Measurements from ENCODE around the gene SLC9B1. TPM values are rescaled to one million over a fixed set of nuclear protein-coding genes. Genes with fewer than 3 reads are reported as not detected.
"Not testable (repeated sequence)": the region's sequence is repeated elsewhere in the genome, so short reads cannot be mapped to it uniquely, and the experiment has no call there.

Gene SLC9B1
- total RNA-seq, 1 donor from 2014 or later: 0.30 TPM

DNA sequence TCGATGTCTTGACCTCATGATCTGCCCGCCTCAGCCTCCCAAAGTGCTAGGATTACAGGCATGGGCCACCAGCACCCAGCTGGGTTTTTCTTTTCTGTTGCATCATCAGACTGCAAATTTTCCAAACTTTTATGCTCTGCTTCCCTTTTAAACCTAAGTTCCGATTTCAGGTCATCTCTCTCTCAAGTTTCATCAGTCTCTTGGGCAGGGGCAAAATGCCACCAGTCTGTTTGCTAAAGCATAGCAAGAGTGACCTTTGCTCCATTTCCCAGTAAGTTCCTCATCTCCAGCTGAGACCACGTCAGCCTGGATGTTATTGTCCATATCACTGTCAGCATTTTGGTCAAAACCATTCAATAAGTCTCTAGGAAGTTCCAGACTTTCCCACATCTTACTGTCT lies 141.2 kb downstream of the SLC9B1 start:
- DNase-seq (ENCODE audit: low read depth): peak; percentile 68

GRCh38 chr4:102877477-102878106 lies 141.9 kb downstream of the SLC9B1 start:
- not testable (repeated sequence) for DNase-seq (ENCODE audit: low read depth)

DNA sequence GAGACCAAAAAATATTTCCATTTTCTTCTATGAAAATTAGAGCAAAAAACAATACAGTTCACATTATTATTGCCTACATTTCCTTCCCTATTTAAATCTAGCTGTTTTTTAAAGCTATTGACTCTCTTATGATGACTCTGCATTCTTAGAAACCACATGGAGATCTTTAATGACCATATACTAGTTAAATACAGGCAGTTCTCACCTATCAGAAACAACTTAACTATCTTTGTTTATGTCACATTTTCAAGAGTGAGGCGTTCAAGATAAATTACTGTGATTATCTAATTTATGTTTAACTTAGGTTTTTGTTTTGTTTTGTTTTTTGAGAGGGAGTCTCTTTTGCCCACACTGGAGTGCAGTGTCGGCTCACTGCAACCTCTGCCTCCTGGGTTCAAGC lies 147.7 kb downstream of the SLC9B1 start:
- DNase-seq (ENCODE audit: low read depth): peak; percentile 11

DNA sequence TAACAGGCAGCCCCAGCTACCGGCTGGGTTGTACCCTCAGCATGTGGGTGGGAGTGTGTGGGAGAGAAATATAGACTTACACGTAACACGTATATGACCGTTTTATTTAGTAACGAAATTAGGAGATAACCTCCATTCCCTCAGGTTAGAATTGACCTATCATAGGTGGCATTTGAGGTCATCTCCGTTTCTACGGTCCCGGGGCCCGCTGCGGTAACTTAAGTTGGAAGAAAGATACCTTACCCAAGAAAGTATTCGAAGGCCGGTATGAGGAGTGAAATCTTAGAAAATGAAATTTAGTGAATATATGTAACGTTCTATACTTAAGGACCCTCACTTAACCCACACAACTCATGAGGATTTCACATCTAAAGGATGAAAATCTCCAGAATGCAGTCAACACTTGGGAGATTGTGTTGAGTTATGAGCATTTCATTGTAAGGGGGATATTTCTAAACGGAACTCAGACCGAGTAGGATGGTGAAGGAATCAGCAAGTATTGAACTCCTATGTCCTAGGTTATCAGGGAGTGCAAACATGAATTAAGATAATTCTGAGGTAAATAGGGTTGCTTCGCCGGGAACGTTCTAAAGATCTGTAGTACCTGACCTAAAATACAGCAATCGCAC lies 149.8 kb downstream of the SLC9B1 start:
- DNase-seq (ENCODE audit: low read depth): peak; percentile 7

- DNase-seq (ENCODE audit: low read depth): peak; percentile 71
Measured at GRCh38 chr4:102868781-102869568, 150.5 kb downstream of the SLC9B1 start, which contains the start of gene CISD2. Gene CISD2 (plus strand): TSS chr4:102868992. CDS start chr4:102869085, 93 bp downstream.

- DNase-seq (ENCODE audit: low read depth): peak; percentile 7
Measured at GRCh38 chr4:102868153-102868780, 151.2 kb downstream of the SLC9B1 start.

DNA sequence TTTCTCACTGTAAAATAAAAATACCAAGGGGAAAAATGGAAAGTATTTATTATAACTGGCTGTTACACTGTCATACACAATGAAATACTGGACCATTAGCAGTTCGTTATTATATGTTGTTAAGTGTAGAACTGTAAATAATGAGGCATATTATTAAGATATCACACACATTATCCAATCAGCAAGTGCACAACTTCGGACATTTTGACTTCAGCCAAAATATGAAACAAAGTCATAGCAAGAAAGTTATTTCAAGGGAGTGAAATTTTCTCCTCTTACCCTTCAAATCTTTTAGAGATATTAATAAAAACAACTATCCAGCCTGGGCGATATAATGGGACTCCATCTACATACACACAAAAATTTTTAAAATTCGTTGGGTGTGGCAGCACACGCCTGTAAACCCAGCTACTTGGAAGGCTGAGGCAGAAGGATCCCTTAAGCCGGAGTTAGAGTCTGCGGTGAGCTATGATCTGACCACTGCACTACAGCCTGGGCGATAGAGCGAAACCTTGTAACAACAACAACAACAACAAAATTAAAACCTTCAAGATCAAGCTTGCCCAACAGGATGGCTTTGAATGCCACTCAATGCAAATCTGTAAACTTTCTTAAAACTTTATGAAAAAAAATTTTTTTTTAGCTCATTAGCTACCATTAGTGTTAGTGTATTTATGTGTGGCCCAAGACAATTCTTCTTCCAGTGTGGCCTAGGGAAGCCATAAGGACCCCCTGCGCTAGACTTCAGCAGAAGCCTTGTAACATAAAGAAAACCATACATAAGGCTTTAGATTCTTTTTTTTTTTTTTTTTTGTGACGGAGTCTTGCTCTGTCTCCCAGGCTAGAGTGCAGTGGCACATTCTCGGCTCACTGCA lies 152.0 kb downstream of the SLC9B1 start:
- DNase-seq (ENCODE audit: low read depth): no peak

DNA sequence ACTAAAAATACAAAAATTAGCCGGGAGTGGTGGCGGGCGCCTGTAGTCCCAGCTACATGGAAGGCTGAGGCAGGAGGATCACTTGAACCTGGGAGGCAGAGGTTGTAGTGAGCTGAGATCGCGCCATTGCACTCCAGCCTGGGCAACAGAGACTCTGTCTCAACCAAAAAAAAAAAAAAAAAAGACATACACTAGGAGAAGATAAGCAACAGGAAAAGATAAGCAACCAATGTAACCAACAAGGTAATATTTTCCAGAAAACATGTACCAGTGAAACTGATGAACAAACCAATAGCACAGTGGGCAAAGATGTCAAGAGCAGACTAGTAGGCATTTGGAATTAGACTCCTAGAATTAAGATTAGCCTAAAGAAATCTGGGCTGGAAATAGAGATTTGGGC lies 154.2 kb downstream of the SLC9B1 start:
- DNase-seq (ENCODE audit: low read depth): not testable (repeated sequence)

- DNase-seq (ENCODE audit: low read depth): no peak
Measured at GRCh38 chr4:102862747-102863146, 156.8 kb downstream of the SLC9B1 start.

- DNase-seq (ENCODE audit: low read depth): no peak
Measured at GRCh38 chr4:102862016-102862415, 157.5 kb downstream of the SLC9B1 start.

DNA sequence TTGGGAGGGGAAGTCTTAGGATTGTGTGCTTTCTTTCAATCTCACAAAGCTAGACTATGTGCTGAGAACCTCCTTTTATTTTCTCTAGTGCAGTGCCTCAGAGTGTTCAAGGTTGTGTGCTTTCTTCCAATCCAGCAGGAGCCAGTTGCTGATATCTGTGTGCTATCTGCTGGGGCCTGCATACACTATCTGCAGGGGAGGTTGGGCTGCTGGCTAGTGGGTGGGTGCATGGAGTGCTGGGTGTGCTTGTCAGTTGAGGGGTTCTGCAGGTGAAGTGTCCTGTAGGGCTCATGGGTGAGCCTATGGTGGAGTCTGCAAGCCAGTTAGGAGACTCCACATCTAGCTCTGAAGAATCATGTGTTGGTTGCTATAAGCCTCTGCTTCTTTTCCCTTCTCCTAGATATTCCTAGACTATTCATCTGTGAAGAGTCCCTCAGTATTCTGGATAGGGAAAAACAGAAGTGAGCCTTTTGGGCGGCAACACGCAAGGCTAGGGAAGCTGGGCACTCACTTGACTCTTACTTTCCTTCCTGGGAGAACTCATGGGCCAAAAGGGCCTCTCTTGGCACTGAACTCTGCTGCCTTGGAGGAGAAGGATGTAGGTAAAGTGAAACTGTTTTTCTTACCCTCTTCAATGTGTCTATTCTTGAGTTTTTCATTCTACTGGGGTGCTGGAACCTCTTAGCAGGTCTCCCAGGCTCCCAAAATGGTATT lies 158.7 kb downstream of the SLC9B1 start:
- DNase-seq (ENCODE audit: low read depth): no peak

DNA sequence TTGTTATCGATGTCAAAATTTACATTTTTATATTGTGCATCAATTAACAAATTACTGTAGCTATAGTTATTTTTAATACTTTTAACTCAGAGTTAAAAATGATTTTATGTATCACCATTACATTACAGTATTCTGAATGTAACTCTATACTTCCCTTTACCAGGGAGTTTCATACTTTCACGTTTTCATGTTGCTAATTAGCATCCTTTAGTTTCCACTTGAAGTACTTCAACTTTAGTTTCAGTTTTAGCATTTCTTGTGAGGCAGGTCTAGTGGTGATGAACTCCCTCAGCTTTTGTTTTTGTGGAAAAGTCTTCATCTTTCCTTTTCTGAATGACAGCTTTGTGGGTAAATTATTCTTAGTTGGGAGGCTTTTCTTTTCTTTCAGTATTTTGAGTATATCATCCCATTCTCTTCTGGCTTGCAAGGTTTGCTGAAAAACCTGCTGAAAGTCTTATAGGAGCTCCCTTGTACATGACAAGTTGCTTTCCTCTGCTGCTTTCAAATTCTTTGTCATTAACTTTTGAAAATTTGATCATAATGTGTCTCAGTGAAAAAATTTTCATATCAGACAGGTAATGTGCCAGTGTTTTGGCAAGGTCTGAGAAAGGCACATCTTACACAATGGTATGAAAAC lies 160.6 kb downstream of the SLC9B1 start:
- no peak for DNase-seq (ENCODE audit: low read depth)

Other genes starting within 250 kb of the SLC9B1 start
- gene UBE2D3, start 192.2 kb downstream of the SLC9B1 start, total RNA-seq: 231 and 257 TPM in 2 replicates
- 32.8 and 38.6 TPM in 2 replicates for gene CISD2, start 150.7 kb downstream of the SLC9B1 start, total RNA-seq
- 11.1 and 17.9 TPM in 2 replicates for gene SLC9B2, start 57.1 kb upstream of the SLC9B1 start, total RNA-seq
- gene BDH2, start 80.1 kb upstream of the SLC9B1 start, total RNA-seq: 83.5 and 151 TPM in 2 replicates
- gene CENPE, start 178.6 kb upstream of the SLC9B1 start, total RNA-seq: 2.8 and 5.2 TPM in 2 replicates